Effector CD4-positive, alpha-beta T cell (primary cell): ENCODE data around the gene PEDS1.
A peak's percentile ranks its signal among the peaks of the same experiment; 100 is the strongest.
"Not testable (repeated sequence)": the region's sequence is repeated elsewhere in the genome, so short reads cannot be mapped to it uniquely, and the experiment has no call there.

ENCODE experiments used
- DNase-seq: peaks from one replicate; pipeline ENCODE4 v3.0.0-alpha.2; 2020

Gene PEDS1

GRCh38 chr20:50161494-50161893 lies 8.0 kb upstream of the PEDS1 start:
- DNase-seq = not testable (repeated sequence)

- DNase-seq = no peak
These were observed 397 bp downstream of the PEDS1 start for GRCh38 chr20:50153153-50153499.

DNA sequence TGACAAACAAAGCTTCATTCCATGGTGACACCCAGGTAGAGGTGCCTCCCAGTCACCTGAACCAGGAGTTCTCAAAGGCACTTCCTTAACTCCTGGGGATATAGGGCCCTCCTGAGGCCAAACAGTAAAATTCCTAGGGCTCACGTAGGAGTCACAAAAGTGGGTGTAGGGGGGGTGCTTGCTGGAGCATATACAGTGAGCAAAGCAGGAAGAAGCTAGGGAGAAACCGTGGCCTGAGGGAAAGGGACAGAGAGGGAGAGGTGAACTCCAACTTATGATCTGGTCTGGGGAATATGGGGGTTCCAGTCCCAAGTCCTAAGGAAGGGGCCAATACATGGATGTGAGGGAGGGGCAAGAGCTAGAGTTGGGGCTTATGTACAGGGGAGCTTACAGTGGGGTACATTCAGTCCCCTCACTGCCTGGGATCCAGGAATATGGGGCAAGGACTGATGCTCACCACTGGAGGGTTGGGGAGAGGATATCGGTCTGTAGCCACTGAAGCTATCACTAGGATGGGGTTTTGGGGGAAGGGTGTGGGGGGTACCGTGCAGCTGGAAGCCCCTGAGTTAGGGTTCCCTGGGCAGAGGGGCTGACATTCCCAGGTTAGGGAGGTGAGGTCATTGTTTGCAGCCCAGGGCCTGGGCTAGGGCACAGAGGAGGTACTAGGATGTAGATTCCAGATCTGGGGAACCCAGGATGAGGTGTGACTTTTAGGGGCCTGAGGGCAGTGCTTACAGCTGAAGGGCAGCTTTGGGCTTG lies 950 bp downstream of the PEDS1 start:
- DNase-seq = no peak

GRCh38 chr20:50151034-50151743 lies 2.3 kb downstream of the PEDS1 start:
- no peak for DNase-seq

- DNase-seq = no peak
These were observed 3.9 kb downstream of the PEDS1 start for GRCh38 chr20:50149481-50150254.

DNA sequence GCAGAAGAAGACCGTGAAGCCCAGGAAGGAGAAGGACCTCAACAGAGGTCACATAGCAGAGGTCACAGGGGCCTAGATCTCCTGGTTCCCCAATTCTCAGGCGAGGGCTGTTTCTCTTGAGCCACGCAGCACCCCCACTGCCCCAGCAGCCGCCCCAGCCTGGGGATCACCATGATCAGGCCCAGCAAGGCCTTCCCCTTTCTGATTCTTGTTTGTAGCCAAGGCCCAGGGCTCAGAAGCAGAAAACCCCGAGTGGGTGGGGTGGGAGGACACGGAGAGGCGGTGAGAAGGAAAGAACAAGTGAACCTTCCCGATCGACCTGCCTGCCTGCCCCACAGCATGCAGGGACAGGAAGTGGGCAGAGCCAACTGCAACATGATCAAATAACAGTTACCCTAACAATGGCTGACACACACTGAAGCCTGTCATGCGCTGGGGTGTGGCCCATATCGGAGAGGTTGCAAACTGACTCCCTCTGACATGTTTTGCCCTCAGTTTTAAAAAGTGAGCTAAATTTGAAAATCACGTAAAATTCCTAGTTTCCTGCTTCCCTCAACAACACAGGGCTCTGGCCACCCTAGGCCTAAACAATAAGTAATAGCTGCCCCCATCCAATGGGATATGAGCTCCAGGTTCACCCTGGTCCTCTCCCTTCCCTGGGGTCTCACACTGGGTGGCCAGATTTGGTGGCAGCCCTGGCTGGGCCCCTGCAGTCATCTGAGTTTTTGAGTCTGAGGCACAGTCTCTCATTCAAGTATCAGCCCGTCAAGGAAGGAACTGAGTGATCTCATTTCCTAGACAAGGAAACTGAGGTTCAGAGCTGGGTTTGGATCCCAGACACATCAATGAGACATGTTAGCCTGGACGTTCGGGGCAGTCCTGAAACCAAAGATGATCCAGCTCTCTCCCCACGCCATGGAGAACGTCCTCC lies 6.5 kb downstream of the PEDS1 start:
- peak; percentile 70 for DNase-seq

DNA sequence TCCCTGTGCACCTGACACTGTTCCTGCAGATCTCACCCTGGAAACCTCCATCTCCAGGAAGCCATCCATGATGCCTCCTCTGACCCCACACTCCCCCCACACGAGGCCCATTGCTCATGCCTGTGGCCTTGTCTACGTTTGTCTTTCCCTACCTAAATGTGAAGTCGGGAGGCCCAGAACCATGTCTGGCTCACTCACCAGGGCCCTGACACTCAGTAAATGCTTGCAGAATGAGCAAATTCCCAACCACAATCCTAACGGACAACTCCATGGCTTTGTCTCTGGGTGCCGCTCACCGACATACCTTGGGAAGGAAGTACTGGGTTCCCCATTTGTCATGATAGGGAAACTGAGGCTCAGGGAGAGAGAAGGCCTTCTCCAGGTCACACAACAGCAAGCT lies 7.3 kb downstream of the PEDS1 start:
- no peak for DNase-seq

GRCh38 chr20:50145566-50145965 lies 8.0 kb downstream of the PEDS1 start:
- no peak for DNase-seq

DNA sequence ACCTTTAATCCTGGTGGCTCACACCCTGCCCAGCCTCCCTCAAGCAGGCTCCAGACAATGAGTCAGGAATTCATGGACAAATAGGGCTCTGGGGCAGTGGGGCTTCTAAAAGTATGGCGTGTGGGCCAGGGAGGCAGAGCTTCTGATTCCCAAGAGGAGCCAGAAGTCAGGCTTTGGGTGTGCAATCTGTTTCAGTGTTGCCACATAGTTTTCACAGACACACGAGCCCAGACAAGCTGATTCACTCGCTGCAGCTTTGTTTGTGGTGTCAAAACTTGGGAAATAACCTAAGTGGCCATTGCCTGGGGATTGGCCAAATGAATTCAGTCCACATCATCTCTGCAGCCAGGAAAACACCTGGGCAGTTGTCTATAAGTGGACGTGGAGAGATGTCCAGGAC lies 9.2 kb downstream of the PEDS1 start:
- DNase-seq = no peak

GRCh38 chr20:50142812-50143211 lies 10.7 kb downstream of the PEDS1 start:
- DNase-seq = no peak

DNA sequence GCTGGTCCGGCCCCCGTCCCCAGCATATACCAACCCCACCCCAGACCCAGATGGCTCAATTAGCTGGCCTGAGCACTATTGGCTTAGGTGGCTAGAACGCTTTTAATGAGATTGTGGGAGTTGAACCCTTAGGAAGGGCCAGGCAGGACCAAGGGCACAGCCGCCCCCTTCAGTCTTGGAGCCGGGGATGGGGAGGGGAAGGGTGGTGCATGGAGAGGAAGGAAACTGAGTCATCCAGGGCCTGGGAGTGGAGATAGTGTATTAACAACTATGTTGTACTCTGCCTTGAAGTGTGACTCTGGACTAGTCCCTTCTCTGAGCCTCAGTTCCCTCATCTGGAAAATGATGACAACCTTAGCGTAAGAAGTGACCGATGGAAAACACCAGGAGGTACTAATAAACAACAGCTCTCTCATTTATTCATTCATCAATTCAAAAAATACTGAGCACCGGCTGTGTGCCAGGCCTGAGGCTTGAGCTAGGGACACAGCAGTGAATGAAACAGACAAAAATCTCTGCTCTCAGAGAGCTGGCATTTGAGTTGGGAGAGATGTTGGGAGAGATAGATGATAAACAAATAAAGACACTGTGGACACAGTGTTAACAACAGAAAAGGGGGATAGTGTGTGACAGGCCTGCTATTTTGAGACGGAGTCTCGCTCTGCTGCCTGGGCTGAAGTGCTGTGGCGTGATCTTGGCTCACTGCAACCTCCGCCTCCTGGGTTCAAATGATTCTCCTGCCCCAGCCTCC lies 11.5 kb downstream of the PEDS1 start:
- no peak for DNase-seq

- DNase-seq = no peak
These were observed 12.4 kb downstream of the PEDS1 start for GRCh38 chr20:50141018-50141675.

GRCh38 chr20:50140339-50140859 lies 13.1 kb downstream of the PEDS1 start:
- DNase-seq = no peak

DNA sequence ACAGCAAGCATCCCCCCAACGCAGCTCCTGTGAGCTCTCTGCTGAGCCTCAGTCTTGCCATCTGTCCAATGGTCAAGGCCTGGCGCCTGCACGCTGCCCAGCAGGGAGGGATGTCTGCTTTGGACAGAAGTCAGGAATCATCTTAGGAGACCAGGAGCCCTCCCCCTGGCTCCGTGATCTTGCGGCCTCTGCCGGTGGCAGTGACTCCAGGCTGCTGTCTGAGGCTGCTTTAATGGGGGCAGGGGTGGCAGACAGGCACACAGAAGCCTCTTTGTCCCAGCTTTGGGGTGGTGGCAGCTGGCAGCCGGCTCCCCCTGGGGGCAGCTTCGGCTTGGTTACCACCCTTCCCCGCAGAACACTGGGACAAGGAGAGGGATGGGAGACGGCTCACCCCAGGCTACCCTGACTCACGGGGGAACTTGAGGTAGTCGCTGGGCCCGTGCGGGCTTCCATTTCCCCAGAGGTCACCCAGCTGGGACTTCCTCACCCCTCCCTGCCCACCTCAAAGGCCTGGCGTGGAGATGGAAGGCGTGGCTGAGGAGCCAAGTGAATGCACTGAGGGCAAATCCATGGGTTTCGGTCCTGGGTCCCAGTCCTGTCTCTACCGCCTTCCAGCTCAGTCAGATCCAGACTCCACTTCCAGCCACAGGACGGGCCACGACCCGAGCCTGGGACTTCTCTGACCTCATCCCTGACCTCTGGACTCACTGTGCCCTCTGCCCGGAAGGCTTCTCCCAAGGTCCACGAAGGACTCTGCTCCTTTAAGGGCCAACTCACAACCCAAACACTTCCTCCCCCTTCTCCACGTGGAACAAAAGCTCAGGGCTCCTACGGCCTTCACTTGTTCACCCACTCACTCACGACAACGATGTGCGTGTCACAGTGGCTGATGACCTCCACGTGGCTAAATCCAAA lies 14.8 kb downstream of the PEDS1 start:
- no peak for DNase-seq

- DNase-seq = no peak
These were observed 15.4 kb downstream of the PEDS1 start for GRCh38 chr20:50138120-50138478.

- not testable (repeated sequence) for DNase-seq
These were observed 15.8 kb downstream of the PEDS1 start for GRCh38 chr20:50137702-50138101.

- DNase-seq = no peak
These were observed 16.5 kb downstream of the PEDS1 start for GRCh38 chr20:50136822-50137599.

GRCh38 chr20:50135157-50135556 lies 18.4 kb downstream of the PEDS1 start:
- DNase-seq = not testable (repeated sequence)
